AG09309 (cell line): ENCODE results near the gene TOLLIP.

ENCODE experiments used
- DNase-seq: peaks from one replicate; pipeline ENCODE4 v3.0.0-alpha.2; 2010; ENCODE audit warnings: low read depth
- H3K4me3 ChIP-seq: 2 replicates; pipeline ENCODE4 v1.5.1; 2011; ENCODE audit warnings: mild to moderate bottlenecking, low read depth, low read length, moderate library complexity; ENCODE audit not compliant: control insufficient read depth
- TF ChIP-seq, protein P1 (sequence below): IDR thresholded peaks from 2 replicates; pipeline ENCODE4 v1.5.1; 2011; ENCODE audit warnings: mild to moderate bottlenecking, low read depth, low read length, inconsistent platforms; ENCODE audit not compliant: insufficient read depth, control insufficient read depth; ENCODE audit errors: missing control alignments

Gene TOLLIP

DNA sequence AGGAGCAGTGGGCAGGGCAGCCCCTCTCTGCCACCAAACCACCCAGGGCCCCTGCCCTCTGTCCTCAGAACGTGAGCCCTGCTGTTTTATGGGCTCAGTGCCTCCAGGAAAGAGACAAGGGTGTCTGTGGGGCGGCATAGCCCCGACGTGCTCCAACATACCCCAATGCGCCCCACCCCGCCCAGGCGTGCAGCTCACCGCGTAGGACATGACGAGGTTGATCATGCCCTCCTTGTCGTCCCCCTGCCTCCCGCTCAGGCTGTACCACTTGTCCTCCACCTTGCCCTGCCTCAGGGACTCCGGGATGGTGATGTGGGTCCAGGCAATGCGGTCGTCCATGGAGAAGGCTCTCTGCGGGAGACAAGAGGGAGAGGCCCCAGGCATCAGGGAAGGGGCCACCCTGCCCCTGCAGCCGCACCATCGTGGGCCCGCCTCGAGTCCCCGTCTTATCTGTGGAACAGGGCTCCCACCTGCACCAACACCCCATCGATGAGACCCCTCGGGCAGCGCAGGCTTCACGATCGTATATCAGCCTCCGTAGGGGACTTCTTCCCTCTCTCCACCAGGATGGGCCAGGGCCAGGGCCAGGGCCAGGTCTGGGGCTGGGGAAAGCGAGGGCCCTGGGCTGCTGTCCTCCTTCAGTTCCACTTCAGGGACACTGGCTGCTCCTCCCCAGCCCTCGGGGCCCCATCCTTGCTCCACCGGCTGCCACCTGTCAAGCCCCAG is 20.8 kb downstream of the TOLLIP start:
- TF ChIP-seq, protein P1, sequence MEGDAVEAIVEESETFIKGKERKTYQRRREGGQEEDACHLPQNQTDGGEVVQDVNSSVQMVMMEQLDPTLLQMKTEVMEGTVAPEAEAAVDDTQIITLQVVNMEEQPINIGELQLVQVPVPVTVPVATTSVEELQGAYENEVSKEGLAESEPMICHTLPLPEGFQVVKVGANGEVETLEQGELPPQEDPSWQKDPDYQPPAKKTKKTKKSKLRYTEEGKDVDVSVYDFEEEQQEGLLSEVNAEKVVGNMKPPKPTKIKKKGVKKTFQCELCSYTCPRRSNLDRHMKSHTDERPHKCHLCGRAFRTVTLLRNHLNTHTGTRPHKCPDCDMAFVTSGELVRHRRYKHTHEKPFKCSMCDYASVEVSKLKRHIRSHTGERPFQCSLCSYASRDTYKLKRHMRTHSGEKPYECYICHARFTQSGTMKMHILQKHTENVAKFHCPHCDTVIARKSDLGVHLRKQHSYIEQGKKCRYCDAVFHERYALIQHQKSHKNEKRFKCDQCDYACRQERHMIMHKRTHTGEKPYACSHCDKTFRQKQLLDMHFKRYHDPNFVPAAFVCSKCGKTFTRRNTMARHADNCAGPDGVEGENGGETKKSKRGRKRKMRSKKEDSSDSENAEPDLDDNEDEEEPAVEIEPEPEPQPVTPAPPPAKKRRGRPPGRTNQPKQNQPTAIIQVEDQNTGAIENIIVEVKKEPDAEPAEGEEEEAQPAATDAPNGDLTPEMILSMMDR, result no peak
- no peak overlapping the region for H3K4me3 ChIP-seq
- DNase-seq, result no peak

DNA sequence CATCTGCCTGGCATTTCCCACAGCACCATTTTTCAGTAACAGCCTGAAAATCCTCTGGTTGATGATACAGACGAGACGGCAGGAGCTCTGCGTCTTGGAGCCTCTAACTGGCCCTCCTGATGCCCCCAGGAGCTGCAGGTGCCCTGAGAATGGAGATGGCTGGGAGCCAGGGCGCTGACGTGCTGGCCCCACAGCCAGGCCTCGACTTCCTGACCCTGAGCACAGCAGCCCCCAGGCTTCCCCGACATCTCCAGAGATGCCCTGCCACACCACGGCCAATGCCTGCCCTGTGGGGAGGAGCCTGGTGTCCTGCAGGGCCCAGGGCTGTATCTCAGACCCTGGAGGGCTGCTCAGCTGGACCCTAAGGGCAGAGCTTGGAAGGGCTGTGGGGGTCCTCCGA is 21.5 kb downstream of the TOLLIP start:
- TF ChIP-seq, protein P1, result no peak
- DNase-seq, result no peak
- no peak overlapping the region for H3K4me3 ChIP-seq

DNA sequence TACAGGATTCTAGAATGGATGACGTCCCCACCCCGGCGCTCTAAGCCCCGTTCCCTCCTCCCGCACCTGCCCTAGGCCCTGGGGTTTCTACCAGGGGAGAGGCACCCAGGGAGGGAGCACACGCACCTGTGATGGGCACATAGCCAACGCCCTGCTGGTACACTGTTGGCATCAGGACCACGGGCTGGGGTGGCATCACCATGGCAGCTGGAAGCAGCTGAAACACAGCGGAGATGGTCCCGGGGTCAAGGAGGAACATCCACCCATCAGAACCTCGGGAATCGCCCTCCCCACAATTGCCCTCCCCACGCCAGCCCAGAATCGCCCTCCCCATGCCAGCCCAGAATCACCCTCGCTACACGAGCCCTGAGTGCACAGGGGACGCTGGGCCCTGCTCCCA is 23.6 kb downstream of the TOLLIP start:
- TF ChIP-seq, protein P1, result no peak
- no peak overlapping the region for H3K4me3 ChIP-seq
- no peak for DNase-seq

DNA sequence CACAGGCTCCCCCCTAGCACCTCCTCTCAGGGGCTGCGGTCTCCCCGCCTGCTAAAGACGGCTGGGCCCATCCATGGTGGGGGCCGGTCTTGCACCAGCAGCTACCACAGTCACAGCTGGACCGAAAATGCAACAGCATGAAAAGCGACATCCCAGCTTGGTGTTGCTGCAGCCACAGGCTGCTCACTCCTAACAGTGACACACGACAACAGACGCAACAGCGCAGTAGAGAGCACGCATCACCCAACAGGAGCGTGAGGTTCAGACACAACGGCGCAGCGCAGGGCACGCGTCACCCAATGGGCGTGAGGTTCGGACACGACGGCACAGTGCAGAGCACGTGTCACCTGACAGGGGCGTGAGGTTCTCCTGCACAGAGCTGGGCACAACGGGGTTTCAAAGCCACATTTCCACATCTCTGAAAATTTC is 24.1 kb downstream of the TOLLIP start:
- no peak for DNase-seq
- TF ChIP-seq, protein P1, result no peak
- no peak overlapping the region for H3K4me3 ChIP-seq

DNA sequence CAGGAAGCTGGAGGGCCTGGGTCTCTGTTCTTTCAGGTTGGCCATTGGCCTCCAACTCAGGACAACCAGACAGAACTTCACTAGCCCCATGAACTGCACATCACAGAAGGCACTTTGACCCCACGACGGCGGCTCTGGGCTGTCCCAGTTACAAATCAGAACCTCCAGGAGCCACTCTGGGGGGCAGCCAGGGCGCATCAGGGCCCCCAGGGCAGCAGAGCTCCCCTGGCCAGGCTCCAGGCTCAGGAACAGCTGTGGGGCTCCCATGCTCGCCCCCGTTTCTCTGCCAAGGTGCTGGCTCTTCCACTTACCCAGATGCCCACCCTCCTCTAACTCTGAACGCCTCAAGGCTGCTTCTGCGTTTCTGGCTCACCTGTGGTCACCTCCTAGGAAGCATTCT is 25.5 kb downstream of the TOLLIP start:
- TF ChIP-seq, protein P1, result no peak
- no peak for DNase-seq
- no peak overlapping the region for H3K4me3 ChIP-seq

DNA sequence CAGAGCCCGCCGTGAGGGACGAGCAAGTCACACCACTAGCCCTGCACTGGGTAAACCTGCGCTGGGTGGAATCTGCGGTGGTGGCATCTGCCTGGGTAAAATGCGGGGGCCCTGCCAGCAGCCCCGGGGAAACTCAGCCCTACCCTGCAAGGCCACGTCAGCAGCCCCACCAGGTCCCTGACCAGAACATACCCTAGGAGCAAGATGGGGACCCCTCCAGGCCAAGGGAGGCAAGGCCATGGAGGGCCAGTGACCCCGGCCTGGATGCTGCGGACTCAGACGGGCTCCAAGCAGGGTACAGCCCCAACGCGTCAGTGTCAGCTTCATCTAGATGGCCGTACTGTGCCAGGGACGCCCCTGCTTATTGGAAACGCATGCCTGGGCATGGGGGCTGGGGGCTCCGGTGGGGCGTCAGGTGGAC is 26.3 kb downstream of the TOLLIP start:
- DNase-seq, result no peak
- TF ChIP-seq, protein P1, result no peak
- H3K4me3 ChIP-seq, result no peak overlapping the region
